Fibroblast of the conjunctiva (primary cell): Measurements from ENCODE around the gene VGLL4.

Experiments used
- DNase-seq: peaks from one replicate; pipeline ENCODE4 v3.0.0-alpha.2; 2010; ENCODE audit warnings: low read depth

VGLL4 gene

DNA sequence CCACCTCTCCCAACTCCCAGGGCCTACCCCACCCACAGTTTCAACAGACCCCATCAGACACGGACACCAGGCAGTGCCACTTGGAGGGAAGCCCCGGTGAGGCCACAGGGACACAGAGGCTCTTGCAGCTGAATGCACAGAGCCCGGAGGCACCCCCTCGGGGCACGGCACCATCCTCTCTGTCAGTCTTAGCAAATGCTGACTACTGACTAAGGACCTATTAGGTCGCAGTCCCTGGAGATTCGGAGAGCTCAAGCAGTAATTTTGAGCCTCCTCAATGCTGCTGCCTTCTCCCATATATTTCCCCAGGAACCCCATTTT lies 79.9 kb downstream of the VGLL4 start:
- no peak for DNase-seq

DNA sequence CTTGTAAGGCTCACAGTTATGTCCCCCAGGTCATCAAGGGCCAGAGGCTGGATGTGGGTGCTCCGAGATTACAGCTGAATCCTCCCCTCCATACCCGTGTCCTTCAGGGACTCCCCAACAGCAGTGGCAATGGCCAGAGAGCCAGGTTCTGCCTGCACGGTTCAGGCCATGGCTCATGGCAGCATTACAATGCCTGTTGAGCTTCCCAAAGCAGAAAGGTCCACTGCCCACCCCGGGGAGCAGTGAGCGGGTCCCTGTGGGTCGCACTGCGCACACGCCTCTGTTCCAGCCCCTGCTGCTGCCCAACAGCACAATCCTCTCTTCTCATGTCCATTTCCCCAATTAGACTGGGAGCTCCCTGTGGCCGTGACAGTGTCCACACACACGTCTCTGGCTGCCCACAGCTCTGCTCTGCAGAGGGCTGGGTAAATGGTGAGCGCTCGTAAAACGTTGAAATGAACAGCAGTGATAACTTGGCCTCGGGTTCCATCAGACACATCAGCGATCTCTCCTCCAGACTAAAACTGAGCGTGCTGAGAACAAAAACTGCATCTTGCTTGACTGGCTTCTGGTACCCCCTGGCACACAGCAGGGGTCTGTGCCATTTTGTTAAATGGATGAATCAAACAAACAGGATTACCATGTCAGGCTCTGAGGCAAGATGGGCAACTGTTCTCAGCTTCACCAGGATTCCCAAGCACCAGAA lies 80.4 kb downstream of the VGLL4 start:
- no peak for DNase-seq

DNA sequence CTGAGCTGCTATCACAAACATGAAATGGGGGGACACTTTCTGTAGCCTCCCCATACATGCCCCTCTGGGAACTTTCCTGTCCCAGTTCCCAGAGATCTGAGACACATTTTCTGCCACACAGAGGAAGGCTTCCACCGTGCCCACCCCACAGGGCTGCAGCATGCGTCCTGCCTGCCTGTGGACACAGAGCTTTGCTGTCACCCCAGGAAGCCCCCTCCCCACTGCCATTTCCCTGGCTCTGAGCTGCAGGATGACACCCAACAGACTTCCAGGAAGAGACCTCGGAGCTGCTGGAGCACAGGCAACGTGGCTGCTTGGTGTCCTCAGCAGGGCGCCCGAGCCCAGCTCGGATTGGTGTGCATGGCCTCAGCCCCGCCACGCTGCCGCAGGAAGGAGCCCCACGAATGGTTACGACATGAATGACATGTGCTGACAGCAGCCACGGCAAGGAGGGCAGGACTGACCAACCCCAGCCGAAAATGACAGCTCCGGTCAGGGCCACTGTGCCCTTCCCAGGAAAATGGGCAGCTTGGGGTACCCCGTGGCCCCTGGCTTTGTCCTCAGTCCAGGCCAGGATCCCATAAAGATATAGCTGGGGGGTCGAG lies 81.3 kb downstream of the VGLL4 start:
- no peak for DNase-seq

DNA sequence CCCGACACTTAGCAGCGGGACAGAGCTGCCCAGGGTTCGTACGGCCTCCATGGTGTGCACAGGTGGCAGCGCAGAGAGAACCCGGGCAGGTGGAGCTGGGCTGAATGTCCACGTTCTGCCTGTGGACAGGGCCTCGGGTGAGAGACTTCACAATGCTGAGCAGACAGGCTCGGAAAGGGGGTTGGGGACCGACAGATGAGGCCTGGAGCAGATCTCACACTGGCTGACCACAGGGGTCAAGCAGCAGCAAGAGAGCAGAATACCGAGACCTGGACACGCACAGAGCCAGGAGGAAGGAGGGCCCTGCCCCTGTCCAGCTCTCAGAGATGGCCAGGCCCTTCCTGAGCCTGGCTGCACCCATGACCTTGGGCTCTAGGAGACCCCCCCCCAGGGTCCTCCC lies 83.0 kb downstream of the VGLL4 start:
- DNase-seq: no peak

DNA sequence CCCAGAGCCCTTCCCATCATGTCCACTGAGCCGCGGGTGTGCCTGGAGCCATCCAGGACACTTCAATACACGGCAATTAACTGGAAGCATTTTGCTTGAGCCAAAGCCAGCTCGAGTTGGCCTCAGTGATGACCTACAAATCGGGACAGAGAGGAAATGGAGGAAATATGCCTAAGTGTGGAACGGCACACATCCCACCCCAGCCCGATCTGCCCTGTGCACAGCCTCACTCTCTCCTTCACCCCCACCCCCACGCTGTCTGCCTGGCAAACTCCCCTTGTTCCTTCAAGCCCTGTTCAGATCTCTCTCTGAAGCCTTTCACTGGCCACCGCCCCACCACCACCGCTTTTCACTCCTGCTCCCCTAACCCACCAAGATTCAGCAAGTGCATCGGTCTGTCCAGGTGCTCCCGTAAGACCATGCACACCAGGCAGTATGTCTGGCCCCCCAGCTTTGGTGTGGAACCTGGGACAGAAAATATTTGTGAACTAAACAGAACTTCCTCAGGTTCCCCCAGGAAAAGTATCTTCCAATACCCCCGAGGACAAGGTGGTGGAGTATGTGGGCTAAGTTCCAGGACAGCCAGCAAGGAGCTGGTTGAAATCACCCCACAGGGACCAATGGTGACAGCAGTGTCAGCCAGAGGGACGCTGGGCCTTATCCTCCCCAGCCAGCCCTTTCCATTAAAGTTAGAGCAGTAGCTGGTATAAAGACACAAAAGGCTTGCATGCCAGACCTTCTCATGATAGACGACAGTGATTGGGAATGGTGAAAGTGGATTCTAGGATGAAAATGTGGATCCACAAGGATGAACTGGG lies 83.7 kb downstream of the VGLL4 start:
- DNase-seq: no peak

DNA sequence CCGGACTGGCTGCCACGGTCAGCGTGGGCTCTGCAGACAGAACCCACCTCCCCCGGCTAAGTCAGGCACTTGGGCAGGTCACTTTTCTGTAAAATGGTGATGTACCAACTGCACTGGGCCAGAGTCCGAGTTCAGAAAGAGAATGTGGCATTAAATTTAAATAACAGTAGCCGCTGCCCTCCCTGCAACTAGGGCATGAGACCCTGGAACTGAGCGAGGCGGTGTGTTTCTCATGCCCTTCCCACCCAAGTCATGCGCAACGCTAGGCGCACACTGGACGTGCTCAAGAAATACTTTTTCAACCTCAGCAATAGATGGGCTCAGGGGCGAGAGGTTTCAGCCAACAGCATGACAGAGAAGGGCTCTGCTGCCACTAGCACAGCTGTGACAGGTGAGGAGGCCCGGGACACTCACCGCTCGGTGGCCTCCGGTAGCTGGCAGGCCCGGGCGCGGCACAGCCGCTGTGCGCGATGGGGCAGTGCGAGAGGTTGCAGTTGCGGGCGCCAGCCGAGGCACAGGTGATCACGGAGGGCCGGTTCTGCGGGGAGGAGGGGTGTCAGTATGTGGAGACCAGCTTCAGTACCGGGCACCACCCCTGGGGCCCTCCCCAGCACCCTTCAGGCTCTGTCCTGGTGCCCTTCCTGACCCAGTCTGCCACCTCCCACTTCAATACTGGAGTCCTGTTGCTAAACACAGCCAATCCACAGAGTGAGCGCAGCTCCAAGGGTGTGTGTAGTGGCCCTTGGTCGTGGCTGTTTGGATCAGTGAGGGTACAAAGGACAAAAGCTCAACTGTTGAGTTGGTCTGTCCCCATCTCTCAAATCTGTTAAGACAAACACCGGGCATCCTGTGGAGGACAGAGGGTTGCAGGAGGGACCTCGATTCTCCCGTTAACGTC lies 84.5 kb downstream of the VGLL4 start:
- DNase-seq: no peak

DNA sequence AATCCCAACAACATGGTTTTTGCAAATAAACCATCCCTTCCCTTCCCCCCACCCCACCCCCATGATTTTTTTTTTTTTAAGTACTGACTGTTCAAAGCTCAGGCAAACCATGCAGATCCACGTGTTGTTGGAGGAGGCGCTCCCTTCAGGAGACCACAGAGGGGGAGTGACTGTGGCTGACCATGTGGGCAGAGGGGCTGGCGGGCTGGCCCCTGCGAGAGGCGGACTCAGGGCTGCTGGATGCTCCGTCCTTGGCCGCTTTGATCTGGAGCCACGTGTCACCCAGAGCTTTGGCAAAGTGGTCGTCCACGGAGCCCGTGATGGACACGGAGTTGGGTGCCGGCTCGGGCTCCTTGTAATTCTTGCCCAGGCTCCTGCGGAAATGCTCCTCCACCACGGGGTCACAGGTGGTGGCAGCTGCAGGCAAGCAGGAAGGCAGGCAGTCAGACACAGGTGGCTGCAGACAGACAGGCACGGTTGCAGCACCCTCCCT lies 85.3 kb downstream of the VGLL4 start:
- DNase-seq: no peak

DNA sequence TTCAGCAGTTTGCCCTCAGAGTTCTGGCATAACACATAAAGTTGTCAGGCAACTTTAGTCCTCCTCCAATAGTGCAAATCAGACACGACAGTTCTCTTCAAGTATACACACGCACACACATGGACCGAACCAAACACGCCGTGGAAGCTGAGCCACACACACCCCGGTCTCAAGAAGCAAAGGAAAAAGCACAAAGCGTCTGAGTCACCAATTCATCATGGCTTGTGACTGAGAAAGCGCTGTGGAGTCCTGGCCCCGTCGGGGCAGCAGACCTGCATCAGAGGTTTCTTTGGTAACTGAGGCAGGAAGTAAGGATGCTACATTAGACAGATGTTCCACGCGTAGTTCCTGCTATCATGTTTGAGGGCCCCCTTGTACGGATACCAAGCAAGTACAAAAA lies 85.7 kb downstream of the VGLL4 start:
- no peak for DNase-seq

DNA sequence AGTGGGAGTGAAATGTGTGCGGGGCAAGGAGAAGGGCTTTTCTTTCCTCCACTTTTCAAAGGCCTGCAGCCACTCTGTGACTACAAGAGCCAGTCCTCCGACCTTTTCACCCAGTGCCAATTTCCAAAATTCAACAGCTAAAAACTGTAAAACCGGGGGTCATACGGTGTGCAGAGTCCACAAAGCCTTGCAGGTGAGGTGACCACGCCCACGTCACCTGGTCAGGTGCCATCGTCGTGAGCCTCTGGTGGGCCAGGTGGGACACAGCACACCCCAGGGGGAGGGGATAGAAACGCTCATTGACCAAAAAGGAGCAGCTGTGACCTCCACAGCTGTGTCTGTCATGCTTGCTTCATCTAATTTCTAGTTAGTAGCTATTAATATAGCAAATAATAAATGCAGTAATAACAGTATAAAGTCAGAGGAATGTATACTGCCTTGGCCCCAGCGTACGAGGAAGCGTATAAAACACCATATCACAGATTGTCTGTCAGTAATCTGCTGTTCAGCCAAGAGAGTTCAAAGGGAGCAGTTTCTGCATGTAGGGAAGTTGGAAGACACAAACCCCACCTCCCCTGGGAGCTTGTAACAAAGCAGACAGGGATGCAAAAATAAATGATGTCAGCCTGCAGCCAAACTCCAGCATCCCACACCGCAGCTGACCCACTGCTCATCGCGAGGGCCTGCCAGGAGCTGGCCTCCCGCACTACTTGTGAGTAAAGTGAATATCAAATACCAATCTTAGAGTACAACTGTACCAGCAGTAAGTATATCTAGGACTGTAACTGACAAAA lies 86.7 kb downstream of the VGLL4 start:
- DNase-seq: peak; percentile 82

DNA sequence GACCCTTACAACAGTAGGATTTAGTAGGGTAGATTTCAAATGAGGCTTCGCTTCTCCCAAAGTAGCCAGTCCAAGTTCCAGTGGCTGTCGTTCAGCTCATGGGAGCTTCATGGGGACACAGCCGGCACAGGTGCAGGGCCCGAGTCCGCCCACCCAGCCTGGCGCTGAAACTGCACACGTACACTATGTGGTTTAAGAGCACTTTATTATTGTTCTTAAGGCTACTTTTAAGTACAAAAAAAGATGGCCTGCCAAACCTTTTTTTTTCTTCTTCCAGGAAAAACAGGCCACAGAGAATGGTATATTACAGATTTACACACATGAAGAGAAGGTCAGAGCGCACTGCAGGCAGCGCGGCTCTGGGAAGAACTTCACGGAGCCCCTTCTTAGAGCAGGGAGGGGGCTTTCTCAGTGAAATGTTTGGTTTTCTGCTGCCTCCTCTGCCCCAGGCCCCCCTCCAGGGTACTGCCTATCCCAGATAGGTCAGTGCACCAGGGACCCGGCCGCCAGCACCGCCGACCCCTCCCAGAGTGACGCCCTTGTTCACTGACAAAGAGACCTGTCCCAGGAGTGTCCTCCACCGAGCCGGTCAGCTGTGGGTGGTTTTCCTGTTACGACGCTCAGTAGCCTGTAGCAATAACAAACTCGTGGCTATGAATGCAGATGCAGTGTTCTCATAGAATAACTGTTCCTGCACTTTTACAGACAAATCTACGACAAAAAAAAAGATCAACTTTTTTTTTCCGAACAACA lies 87.7 kb downstream of the VGLL4 start:
- DNase-seq: no peak

DNA sequence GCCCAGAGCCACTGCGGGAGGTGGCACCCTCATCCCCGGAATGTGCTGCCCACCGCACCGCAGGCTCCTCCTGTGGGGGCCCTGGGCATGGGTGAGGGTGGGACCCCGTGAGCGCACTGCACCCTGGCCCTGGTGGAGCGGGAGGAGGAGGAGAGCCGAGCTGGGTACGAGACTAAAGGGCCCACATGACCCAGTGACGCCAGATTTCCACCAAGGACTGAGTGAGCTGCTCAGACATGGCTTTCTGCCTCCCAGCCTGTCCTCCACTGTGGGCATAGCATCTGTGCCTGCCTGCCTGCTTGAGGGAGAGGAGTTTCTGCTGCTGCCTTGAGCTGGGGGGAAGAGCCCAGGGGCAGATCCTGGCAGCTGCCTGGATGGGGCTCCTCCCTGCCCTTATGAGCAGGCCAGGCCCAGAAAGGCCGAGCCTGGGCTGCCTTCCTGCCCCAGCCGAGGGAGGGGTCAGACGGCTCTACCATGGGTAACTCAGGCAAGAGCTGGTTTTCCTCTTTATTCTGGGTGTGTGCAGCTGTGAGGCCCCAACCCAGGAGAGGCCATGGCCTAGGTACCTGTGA lies 88.4 kb downstream of the VGLL4 start:
- DNase-seq: no peak

DNA sequence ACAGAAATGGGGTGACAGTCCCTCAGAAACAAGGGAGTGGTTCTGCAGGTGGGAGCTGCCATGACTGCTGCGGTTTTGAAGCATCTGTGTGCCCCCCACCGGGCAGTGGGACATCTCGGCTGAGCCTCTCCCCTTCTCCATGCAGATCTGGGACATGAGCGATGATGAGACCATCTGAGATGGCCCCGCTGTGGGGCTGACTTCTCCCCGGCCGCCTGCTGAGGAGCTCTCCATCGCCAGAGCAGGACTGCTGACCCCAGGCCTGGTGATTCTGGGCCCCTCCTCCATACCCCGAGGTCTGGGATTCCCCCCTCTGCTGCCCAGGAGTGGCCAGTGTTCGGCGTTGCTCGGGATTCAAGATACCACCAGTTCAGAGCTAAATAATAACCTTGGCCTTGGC lies 89.0 kb downstream of the VGLL4 start:
- no peak for DNase-seq

DNA sequence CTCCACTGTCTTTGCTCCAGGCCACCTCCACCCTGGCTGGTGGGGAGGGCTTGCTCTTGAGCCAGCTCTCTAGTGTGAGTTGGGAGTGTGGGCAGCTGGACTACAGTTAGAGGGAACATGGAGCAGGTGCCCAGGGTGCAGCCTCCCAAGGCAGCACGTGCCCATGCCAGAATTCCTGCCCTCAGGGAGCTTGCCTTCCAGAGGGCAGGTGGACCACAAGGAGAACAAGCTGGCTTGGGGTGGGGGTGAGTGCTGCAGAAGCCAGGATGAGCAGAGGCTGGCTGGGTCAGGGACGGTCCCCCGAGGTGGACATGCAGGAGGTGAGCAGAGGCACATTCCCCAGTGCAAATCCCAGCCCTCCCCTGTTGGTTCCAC lies 89.5 kb downstream of the VGLL4 start:
- DNase-seq: no peak

DNA sequence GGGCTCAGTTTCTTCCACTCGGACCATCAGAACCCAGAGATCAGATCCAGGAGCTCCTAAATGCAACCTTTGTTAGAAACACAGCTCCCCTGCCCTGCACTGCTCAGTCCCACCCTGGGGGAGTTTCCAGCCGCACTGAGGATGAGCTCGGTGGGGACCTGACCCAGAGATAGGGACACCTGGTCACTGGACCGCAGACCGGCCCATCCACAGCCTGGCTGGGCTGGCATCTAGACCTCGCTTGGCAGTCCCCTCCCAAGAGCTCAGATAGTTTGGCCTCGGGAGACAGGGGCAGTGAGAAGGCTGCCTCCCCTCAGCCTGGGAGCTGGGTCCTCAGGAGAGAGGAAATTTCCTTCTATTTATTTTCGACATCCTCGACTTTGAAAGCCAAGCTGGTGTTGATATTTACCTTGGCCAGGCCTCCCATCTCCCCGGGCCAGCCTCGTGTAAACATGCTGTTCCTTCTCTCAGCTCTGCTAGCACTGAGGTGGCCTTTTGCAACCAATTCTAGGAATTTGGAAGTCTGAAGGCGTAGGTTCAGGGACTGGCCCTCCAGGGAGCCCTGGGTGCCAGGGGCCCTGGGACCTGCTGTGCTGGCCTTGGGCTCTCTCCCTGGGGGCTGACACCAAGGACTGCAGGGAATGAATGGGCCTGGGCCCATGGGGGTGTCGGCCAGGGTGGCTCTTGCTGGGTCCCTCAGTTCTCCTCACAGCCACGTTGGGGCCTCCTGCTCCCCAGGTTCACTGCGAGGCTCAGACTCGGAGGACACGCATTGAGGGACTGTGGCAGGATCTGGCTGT lies 90.1 kb downstream of the VGLL4 start:
- peak; percentile 43 for DNase-seq

DNA sequence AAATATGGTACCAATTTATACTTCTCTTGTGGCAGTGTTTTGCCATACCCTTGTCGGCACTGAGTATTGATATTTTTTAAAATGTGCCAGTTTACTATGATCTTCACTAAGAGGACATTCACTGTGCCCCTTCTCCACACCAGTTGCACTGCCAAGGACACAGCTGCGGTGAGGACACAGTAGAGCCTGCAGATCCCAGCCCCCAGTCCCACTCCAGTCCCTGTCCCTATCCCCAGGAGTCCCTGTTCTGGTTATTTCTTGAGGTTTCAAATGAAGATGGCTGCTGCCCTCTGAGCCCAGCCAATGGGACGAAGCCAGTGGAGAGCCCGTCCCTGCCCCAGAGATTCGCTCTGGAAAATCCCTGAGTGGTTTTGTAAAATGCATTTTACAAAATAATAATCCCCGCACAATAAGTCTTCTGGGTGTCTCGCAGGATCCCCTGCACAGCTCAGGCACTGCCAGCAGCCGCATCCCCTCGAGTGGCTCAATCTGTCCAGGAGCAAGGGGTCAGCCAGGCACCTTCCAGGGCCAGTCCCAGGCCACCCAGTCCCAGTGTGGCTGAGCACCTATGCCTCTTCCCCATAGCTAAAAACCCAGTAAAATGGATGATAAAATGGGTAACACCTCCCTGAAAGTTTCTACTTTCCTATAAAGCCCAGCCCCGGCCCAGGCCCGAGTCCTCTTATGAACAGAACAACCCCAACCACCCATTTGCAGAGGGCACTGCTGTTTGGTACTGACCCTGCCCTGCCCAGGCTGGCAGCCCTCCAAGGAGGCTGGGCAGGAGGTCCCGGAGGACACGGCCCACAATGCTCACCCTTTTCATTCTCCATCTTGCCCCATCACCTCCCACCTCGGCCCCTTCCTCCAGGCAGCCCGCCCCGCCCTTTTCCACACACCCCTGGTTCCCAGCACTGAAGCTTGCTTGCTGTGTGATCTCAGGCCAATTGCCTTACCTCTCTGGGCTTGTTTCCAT lies 91.1 kb downstream of the VGLL4 start:
- no peak for DNase-seq

DNA sequence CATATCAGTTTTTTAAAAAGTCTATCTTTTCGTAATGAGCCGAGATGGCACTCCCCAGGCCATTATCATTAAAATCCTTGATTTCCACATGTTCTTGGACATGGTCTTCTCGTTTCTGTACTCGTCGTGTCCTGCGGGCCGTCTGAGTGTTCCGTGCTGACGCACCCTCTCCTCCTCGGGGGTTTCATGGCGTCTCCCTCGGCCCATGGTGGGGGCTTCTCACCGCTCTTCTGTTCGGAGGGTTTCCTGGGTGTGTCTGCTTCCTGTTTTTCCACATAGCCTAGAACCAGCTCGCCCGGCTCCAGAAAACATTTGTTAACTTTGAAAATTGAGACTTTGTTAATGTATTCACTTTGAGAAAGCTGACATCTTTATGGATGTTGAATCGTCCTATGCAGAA lies 92.7 kb downstream of the VGLL4 start:
- DNase-seq: no peak

DNA sequence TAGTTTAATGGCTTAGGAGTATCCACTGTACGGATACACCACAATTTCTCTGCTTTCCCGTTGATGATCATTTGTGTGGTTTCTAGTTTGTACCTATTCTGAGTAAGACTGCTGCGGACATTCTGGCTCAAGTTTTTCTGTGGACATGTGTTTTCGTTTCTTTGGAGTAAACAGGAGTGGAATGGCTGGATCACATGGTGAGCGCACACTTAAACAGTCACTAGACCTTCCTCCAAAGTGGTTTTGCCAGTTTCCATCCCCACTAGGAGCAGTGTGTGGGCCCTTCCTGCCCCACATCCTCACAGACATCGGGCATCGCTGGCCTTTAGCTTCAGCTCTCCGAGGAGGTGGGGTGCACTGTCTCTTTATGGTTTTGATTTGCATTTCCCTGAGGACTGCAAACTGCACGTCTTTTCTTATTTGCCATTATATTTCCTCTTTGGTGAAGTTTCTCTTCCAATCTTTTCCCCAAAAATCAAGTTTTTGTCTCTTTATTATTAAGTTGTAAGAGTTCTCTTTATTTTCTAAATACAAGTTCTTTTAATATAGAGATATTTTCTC lies 94.1 kb downstream of the VGLL4 start:
- DNase-seq: no peak

DNA sequence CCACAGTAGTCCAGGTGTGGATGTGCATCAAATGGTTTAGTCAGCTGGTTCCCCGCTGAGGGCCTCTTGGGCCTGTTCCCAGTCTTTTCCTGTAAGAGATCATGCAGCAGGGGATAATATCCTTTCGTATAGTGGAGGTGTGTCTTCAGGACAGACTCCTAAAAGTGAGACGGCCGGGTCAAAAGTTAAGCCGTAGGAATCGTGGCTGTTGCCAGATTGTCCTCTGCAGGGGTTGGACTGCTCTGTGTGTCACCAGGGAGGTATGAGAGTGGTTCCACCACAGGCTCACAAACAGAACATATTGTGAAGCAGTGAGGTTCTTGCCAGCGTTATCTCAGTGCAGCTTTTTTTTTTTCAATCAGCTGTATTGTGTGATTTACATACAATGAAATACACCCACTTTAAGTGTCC lies 95.0 kb downstream of the VGLL4 start:
- no peak for DNase-seq
